OCI-LY7 (cell line): ENCODE results near the gene GPR42. TPM values are rescaled to one million over a fixed set of nuclear protein-coding genes. Genes with fewer than 3 reads are reported as not detected.

Experiments used
- BruUV-seq: library from RNA; stranded (reverse); fragments of 400-500 nt; replicated peaks from 2 replicates; lab custom pipeline; 2021; lab: Mats Ljungman, UMichigan
- CTCF ChIA-PET: fragments of 300-600 bp; sonication (Branson Sonifier 250); formaldehyde crosslinking; loops from one replicate; lab custom pipeline; 2022; ENCODE audit warnings: antibody characterized with exemption; ENCODE audit not compliant: unreplicated experiment; lab: Charles Lee
- POLR2A ChIA-PET: fragments of 300-600 bp; sonication (Branson Sonifier 250); formaldehyde crosslinking; loops from one replicate; lab custom pipeline; 2022; ENCODE audit warnings: antibody characterized with exemption; lab: Charles Lee
- DNase-seq: peaks from one replicate; pipeline ENCODE4 v3.0.0-alpha.2; 2015; ENCODE audit warnings: low spot score
- H2AFZ ChIP-seq: fragments of 200-600 bp; sonication (generic), shearing (Covaris generic); 2 replicates; pipeline ENCODE4 v1.6.1; 2014; ENCODE audit warnings: mild to moderate bottlenecking, antibody characterized with exemption, low read length, moderate library complexity
- H3K27ac ChIP-seq: fragments of 200-600 bp; sonication (generic); 2 replicates; pipeline ENCODE4 v1.5.1; 2014; ENCODE audit warnings: mixed run types, low read depth, mild to moderate bottlenecking, moderate library complexity, low read length, inconsistent platforms; ENCODE audit not compliant: poor library complexity, severe bottlenecking
- H3K36me3 ChIP-seq: fragments of 200-600 bp; sonication (generic); 2 replicates; pipeline ENCODE4 v1.6.1; 2014; ENCODE audit warnings: mild to moderate bottlenecking, antibody characterized with exemption, low read length, moderate library complexity, mixed read lengths; ENCODE audit not compliant: insufficient read depth
- H3K4me1 ChIP-seq: fragments of 200-600 bp; sonication (generic); 2 replicates; pipeline ENCODE4 v1.5.1; 2014; ENCODE audit warnings: mild to moderate bottlenecking, low read length; ENCODE audit not compliant: insufficient read depth, poor library complexity, severe bottlenecking
- H3K4me2 ChIP-seq: fragments of 200-600 bp; sonication (generic); 2 replicates; pipeline ENCODE4 v1.6.1; 2014; ENCODE audit warnings: mild to moderate bottlenecking, low read length
- H3K4me3 ChIP-seq: fragments of 200-600 bp; sonication (generic); 2 replicates; pipeline ENCODE4 v1.5.1; 2014; ENCODE audit warnings: mild to moderate bottlenecking, low read depth, low read length; ENCODE audit not compliant: poor library complexity, severe bottlenecking
- H3K79me2 ChIP-seq: fragments of 200-600 bp; sonication (generic); 2 replicates; pipeline ENCODE4 v1.6.1; 2016; ENCODE audit warnings: low read depth, mild to moderate bottlenecking, low read length, moderate library complexity, mixed read lengths; ENCODE audit not compliant: insufficient read depth
- H3K9me2 ChIP-seq: fragments of 200-600 bp; sonication (generic); 2 replicates; pipeline ENCODE4 v1.6.1; 2016; ENCODE audit warnings: mild to moderate bottlenecking, low read length, mixed read lengths; ENCODE audit not compliant: insufficient read depth
- H3K9me3 ChIP-seq: fragments of 200-600 bp; sonication (generic); 2 replicates; pipeline ENCODE4 v1.6.1; 2014; ENCODE audit warnings: mild to moderate bottlenecking, mixed run types, low read length, mixed read lengths
- H4K20me1 ChIP-seq: fragments of 200-600 bp; sonication (generic); 2 replicates; pipeline ENCODE4 v1.6.1; 2014; ENCODE audit warnings: mild to moderate bottlenecking, antibody characterized with exemption, low read length, moderate library complexity, mixed read lengths; ENCODE audit not compliant: insufficient read depth
- EZH2phosphoT487 ChIP-seq: fragments of 200-600 bp; sonication (generic); IDR thresholded peaks from 2 replicates; pipeline ENCODE4 v1.6.1; 2018; ENCODE audit warnings: low read depth, borderline replicate concordance, mild to moderate bottlenecking, mixed run types, antibody characterized with exemption, low read length, moderate library complexity, mixed read lengths
- intact Hi-C: fragments of 100-400 bp; cut with micrococcal nuclease; formaldehyde crosslinking; loops from one replicate; pipeline ENCODE4 v1.10.0; 2022; ENCODE audit not compliant: unreplicated experiment
- total RNA-seq, 2 experiments: library from RNA; depleted of rRNA in 1 of 2; stranded (reverse); fragments of >200 nt in 1 of 2; shearing (Covaris generic) in 1 of 2; gene quantifications; 2 replicates each; pipeline ENCODE4 v1.2.3, GENCODE V29; 2014 to 2022
- TF ChIP-seq, protein P1 (sequence below): fragments of 200-600 bp; sonication (generic); conservative IDR thresholded peaks from 2 replicates; pipeline ENCODE4 v1.5.1; 2014; ENCODE audit warnings: mild to moderate bottlenecking, antibody characterized with exemption, low read length, moderate library complexity, mixed read lengths

The GPR42 gene
- total RNA-seq, 2 experiments from 2014 or later, result 0.06 TPM; not detected in 1

DNA sequence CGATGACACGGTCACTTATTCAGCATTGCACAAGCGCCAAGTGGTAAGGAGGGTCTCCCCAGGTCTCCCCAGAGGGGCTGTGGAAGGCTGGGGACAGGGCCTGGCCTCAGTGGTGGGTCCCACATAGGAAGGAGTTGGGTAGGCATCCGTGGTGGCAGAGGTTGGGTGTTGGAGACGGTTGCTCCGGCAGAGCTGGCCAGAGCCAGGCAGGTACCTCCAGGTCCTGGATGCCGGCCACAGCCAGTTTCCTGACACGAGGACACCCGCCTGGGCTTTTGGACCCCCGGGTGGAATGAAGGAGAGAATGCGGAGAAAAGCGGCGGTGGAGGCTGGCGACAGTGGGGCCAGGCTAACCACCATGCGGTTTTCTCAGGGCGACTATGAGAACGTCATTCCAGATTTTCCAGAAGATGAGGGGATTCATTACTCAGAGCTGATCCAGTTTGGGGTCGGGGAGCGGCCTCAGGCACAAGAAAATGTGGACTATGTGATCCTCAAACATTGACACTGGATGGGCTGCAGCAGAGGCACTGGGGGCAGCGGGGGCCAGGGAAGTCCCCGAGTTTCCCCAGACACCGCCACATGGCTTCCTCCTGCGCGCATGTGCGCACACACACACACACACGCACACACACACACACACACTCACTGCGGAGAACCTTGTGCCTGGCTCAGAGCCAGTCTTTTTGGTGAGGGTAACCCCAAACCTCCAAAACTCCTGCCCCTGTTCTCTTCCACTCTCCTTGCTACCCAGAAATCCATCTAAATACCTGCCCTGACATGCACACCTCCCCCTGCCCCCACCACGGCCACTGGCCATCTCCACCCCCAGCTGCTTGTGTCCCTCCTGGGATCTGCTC, 24.4 kb upstream of the GPR42 start:
- Histone ChIP-seq H3K4me2 (peak overlapping the region; percentile 70), H3K79me2 (no peaks in the 10 kb centered on the region), H3K27ac (peak overlapping the region; percentile 96), H3K9me2 (no peaks in the 10 kb centered on the region), H3K9me3 (0 out of 2 replicates have a peak, but pooled peaks cover 4% of the 10 kb centered on the region), H3K4me1 (peaks cover 85% of the 10 kb centered on the region), H3K36me3 (peaks cover 80% of the 10 kb centered on the region), H3K4me3 (peak overlapping the region; percentile 24), H2AFZ (no peak overlapping the region), H4K20me1 (no peaks in the 10 kb centered on the region; the same call in 1 of the 2 replicates)
- TSS peak; percentile 86 for BruUV-seq
- DNase-seq, result peak; percentile 66
- intact Hi-C loops, result loop anchor here (2.0 kb wide), 1 partner anchor 78 kb away; the partner anchor contains the start of gene USF2
- POLR2A ChIA-PET, result interaction anchor here (1.5 to 1.6 kb wide), 2 partner anchors 23 to 27 kb away, joined by 5 to 6 read pairs; no protein-coding TSS in a partner anchor
- no peak for TF ChIP-seq EZH2phosphoT487
- TF ChIP-seq, protein P1, sequence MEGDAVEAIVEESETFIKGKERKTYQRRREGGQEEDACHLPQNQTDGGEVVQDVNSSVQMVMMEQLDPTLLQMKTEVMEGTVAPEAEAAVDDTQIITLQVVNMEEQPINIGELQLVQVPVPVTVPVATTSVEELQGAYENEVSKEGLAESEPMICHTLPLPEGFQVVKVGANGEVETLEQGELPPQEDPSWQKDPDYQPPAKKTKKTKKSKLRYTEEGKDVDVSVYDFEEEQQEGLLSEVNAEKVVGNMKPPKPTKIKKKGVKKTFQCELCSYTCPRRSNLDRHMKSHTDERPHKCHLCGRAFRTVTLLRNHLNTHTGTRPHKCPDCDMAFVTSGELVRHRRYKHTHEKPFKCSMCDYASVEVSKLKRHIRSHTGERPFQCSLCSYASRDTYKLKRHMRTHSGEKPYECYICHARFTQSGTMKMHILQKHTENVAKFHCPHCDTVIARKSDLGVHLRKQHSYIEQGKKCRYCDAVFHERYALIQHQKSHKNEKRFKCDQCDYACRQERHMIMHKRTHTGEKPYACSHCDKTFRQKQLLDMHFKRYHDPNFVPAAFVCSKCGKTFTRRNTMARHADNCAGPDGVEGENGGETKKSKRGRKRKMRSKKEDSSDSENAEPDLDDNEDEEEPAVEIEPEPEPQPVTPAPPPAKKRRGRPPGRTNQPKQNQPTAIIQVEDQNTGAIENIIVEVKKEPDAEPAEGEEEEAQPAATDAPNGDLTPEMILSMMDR, result no peak
- CTCF ChIA-PET, result no interaction called here

DNA sequence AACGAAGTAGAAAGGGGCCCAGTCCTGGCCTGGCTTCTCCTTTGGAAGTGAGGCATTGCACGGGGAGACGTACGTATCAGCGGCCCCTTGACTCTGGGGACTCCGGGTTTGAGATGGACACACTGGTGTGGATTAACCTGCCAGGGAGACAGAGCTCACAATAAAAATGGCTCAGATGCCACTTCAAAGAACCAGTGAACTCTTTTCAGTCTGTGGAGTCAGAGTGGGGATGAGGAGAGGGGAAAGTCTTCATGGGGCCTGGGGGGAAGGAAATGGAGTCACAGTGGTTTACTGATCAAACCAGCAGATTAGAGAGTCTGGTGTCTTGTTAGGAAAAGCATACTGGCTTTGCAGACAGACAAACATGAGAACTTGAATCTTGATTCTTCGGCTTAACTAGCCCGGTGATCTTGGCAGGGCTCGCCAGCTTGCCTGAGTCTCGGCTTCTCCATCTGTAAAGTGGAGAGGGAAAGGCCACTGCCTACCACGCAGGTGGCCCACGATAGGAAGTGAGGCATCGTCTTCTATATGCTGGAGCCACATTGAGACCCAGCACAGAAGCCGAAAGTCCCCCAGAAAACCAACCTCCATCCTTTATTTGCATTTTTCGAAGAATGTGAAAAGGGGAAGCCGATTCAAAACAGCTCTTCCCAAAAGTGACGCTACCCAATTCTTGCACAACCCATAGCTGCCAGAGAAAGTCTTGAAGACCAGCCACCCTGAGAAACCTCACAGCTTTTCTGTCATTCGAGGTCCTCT, 23.5 kb upstream of the GPR42 start, which contains the start of gene FFAR1:
TSS of gene FFAR1 (plus strand) at position 732 of the 759 bp plus-strand sequence. CDS start 3,650 bp downstream, outside the sequence.
- Histone ChIP-seq H3K79me2 (no peaks in the 10 kb centered on the region), H3K4me1 (peaks cover 90% of the 10 kb centered on the region), H3K9me2 (no peaks in the 10 kb centered on the region), H3K9me3 (0 out of 2 replicates have a peak, but pooled peaks cover 4% of the 10 kb centered on the region), H2AFZ (no peak within 1 kb of the TSS), H3K4me2 (peak within 1 kb of the TSS; percentile 70), H3K4me3 (peak within 1 kb of the TSS; percentile 32), H4K20me1 (no peaks in the 10 kb centered on the region; the same call in 1 of the 2 replicates), H3K36me3 (peaks cover 70% of the 10 kb centered on the region), H3K27ac (peak within 1 kb of the TSS; percentile 96)
- peak; percentile 89 for DNase-seq
- intact Hi-C loops, result loop anchor here (2.0 kb wide), 1 partner anchor 79 kb away; the partner anchor contains the start of gene USF2
- POLR2A ChIA-PET, result interaction anchor here (1.5 to 3.3 kb wide), 3 partner anchors 17 to 28 kb away, joined by 5 to 33 read pairs (median 6); partner anchors contain the start of gene CD22
- TF ChIP-seq, protein P1, result no peak
- TF ChIP-seq EZH2phosphoT487, result no peak
- no TSS peak for BruUV-seq
- CTCF ChIA-PET, result interaction anchor here (1.2 kb wide), 1 partner anchor 14 kb away, joined by 3 read pairs; no protein-coding TSS in a partner anchor
